Gastrocnemius medialis (tissue), 4 donors: ENCODE data around the gene WASHC3. TPM values are rescaled to one million over a fixed set of nuclear protein-coding genes. Genes with fewer than 3 reads are reported as not detected.

Experiments used
- ATAC-seq, 2 donors: fragments of 150-250 bp; one replicate each; pipeline ENCODE4 v1.9.1; 2016
- DNase-seq, 2 donors: peaks; one replicate each; pipeline ENCODE4 v3.0.0-alpha.2; 2019
- H3K27ac ChIP-seq, 4 donors: fragments of 200-600 bp; sonication (generic); 1 replicate in 1 of 4; 2 replicates in 3 of 4; pipeline ENCODE4 v1.5.1; 2016 to 2018; ENCODE audit warnings: mild to moderate bottlenecking in 2 of 4, moderate library complexity in 1 of 4
- H3K27me3 ChIP-seq, 3 donors: fragments of 200-600 bp; sonication (generic) in 2 of 3; 1 replicate in 1 of 3; 2 replicates in 2 of 3; pipeline versions ENCODE4 v1.5.1 to v1.6.0; 2016 to 2019; ENCODE audit warnings: mild to moderate bottlenecking in 1 of 3, moderate library complexity in 1 of 3
- H3K36me3 ChIP-seq, 2 donors: fragments of 200-600 bp; sonication (generic) in 1 of 2; one replicate each; pipeline ENCODE4 v1.5.1; 2017 to 2018
- H3K4me1 ChIP-seq, 2 donors: fragments of 200-600 bp; sonication (generic) in 1 of 2; one replicate each; pipeline ENCODE4 v1.5.1; 2016 to 2017; ENCODE audit warnings: mild to moderate bottlenecking in 2 of 2
- H3K4me3 ChIP-seq, 4 donors: fragments of 200-600 bp; sonication (generic) in 3 of 4; 1 replicate in 1 of 4; 2 replicates in 3 of 4; pipeline ENCODE4 v1.5.1; 2016 to 2019; ENCODE audit warnings: mild to moderate bottlenecking in 2 of 4
- H3K9me3 ChIP-seq, 3 donors: fragments of 200-600 bp; sonication (generic) in 2 of 3; 1 replicate in 1 of 3; 2 replicates in 2 of 3; pipeline ENCODE4 v1.5.1; 2016 to 2019
- POLR2A ChIP-seq, 2 donors: fragments of 450-650 bp; IDR thresholded peaks; one replicate each; pipeline ENCODE4 v1.6.1; 2017; ENCODE audit warnings: antibody characterized with exemption in 2 of 2, mild to moderate bottlenecking in 2 of 2, moderate library complexity in 2 of 2
- in situ Hi-C, 4 donors: fragments of 200-750 bp; cut with MboI; loops; one replicate each; pipeline versions ENCODE4 v1.15.0 to v1.8.0; 2017; ENCODE audit warnings: low sequenced_read_pairs in 4 of 4
- intact Hi-C: fragments of 100-400 bp; cut with DNase I; formaldehyde crosslinking; loops from one replicate; pipeline ENCODE4 v1.15.1; 2023; ENCODE audit warnings: low total_unique reads
- total RNA-seq, 4 donors: library from RNA; depleted of rRNA; stranded (reverse); fragments of >200 nt; gene quantifications; one replicate each; pipeline versions ENCODE4 v1.1.0 to v1.2.3, GENCODE V29; 2016
- TF ChIP-seq, protein P1 (sequence below), 5 experiments: fragments of 450-650 bp in 3 of 5; fragments of 200-600 bp in 2 of 5; sonication (generic) in 2 of 5; IDR thresholded peaks in 4 of 5; conservative IDR thresholded peaks in 1 of 5; 1 replicate in 4 of 5; 2 replicates in 1 of 5; pipeline ENCODE4 v1.5.1; 2016 to 2019; ENCODE audit warnings: antibody characterized with exemption in 5 of 5, mild to moderate bottlenecking in 3 of 5, moderate library complexity in 3 of 5

Gene WASHC3
- total RNA-seq, 4 donors from 2014 or later, result 44.2 to 81.8 (median 62.2) TPM

GRCh38 chr12:102052192-102053061 lies 9.4 kb downstream of the WASHC3 start:
- no peaks in the 10 kb centered on the region for H3K4me1 ChIP-seq
- intact Hi-C loops (no loop called here), in situ Hi-C loops (no loop called here)
- TF ChIP-seq POLR2A (IDR thresholded peaks at IDR 0.05), result no peak
- TF ChIP-seq, protein P1, sequence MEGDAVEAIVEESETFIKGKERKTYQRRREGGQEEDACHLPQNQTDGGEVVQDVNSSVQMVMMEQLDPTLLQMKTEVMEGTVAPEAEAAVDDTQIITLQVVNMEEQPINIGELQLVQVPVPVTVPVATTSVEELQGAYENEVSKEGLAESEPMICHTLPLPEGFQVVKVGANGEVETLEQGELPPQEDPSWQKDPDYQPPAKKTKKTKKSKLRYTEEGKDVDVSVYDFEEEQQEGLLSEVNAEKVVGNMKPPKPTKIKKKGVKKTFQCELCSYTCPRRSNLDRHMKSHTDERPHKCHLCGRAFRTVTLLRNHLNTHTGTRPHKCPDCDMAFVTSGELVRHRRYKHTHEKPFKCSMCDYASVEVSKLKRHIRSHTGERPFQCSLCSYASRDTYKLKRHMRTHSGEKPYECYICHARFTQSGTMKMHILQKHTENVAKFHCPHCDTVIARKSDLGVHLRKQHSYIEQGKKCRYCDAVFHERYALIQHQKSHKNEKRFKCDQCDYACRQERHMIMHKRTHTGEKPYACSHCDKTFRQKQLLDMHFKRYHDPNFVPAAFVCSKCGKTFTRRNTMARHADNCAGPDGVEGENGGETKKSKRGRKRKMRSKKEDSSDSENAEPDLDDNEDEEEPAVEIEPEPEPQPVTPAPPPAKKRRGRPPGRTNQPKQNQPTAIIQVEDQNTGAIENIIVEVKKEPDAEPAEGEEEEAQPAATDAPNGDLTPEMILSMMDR (IDR thresholded peaks at IDR 0.05 in 4 of 5, conservative IDR thresholded peaks at IDR 0.05 in 1 of 5), result no peak
- H3K36me3 ChIP-seq, result peaks cover 0 to 44% of the 10 kb centered on the region in 2 donors
- no peak overlapping the region for H3K4me3 ChIP-seq
- no peak for ATAC-seq
- H3K27ac ChIP-seq, result no peak overlapping the region
- no peak for DNase-seq
- no peaks in the 10 kb centered on the region for H3K9me3 ChIP-seq
- H3K27me3 ChIP-seq, result no peaks in the 10 kb centered on the region

GRCh38 chr12:102051431-102051965 lies 10.3 kb downstream of the WASHC3 start:
- intact Hi-C loops, result no loop called here

GRCh38 chr12:102050660-102051430 lies 10.9 kb downstream of the WASHC3 start:
- Histone ChIP-seq H3K9me3 (no peaks in the 10 kb centered on the region), H3K4me1 (no peaks in the 10 kb centered on the region), H3K27me3 (no peaks in the 10 kb centered on the region), H3K4me3 (no peak overlapping the region), H3K36me3 (peaks cover 0 to 44% of the 10 kb centered on the region in 2 donors), H3K27ac (no peak overlapping the region)
- ATAC-seq (no peak), DNase-seq (no peak)
- TF ChIP-seq, protein P1 (IDR thresholded peaks at IDR 0.05 in 4 of 5, conservative IDR thresholded peaks at IDR 0.05 in 1 of 5), result no peak
- TF ChIP-seq POLR2A (IDR thresholded peaks at IDR 0.05), result no peak
- intact Hi-C loops, result no loop called here
- in situ Hi-C loops, result no loop called here

More at GRCh38 chr12:102051431-102051965, 10.3 kb downstream of the WASHC3 start:
- DNase-seq (no peak), ATAC-seq (no peak)
- Histone ChIP-seq H3K4me1 (no peaks in the 10 kb centered on the region), H3K27me3 (no peaks in the 10 kb centered on the region), H3K27ac (no peak overlapping the region), H3K9me3 (no peaks in the 10 kb centered on the region), H3K4me3 (no peak overlapping the region), H3K36me3 (peaks cover 0 to 44% of the 10 kb centered on the region in 2 donors)
- in situ Hi-C loops, result no loop called here
- TF ChIP-seq, protein P1 (IDR thresholded peaks at IDR 0.05 in 4 of 5, conservative IDR thresholded peaks at IDR 0.05 in 1 of 5), result no peak
- no peak for TF ChIP-seq POLR2A (IDR thresholded peaks at IDR 0.05)

- intact Hi-C loops, result no loop called here
- in situ Hi-C loops, result no loop called here
- H3K36me3 ChIP-seq, result peaks cover 0 to 70% of the 10 kb centered on the region in 2 donors
- no peak overlapping the region for H3K4me3 ChIP-seq
- no peaks in the 10 kb centered on the region for H3K4me1 ChIP-seq
- TF ChIP-seq POLR2A (IDR thresholded peaks at IDR 0.05), result no peak
- TF ChIP-seq, protein P1 (IDR thresholded peaks at IDR 0.05 in 4 of 5, conservative IDR thresholded peaks at IDR 0.05 in 1 of 5), result no peak
- H3K27me3 ChIP-seq, result no peaks in the 10 kb centered on the region
- DNase-seq (no peak), ATAC-seq (no peak)
- no peaks in the 10 kb centered on the region for H3K9me3 ChIP-seq
- no peak overlapping the region for H3K27ac ChIP-seq
Observed at GRCh38 chr12:102043928-102044327, 17.9 kb downstream of the WASHC3 start.
